Activated CD4-positive, CD25-positive, alpha-beta regulatory T cell treated with anti-CD3 and anti-CD28 coated beads, Interleukin-2, amount 50 U/mL, for 16 hours (primary cell): Measurements from ENCODE around the gene ACSL6.
"Not testable (repeated sequence)": the region's sequence is repeated elsewhere in the genome, so short reads cannot be mapped to it uniquely, and the experiment has no call there.

Experiments
- DNase-seq: peaks from one replicate; pipeline ENCODE4 v3.0.0-alpha.2; 2020; ENCODE audit warnings: low read depth, low spot score

Gene ACSL6

DNA sequence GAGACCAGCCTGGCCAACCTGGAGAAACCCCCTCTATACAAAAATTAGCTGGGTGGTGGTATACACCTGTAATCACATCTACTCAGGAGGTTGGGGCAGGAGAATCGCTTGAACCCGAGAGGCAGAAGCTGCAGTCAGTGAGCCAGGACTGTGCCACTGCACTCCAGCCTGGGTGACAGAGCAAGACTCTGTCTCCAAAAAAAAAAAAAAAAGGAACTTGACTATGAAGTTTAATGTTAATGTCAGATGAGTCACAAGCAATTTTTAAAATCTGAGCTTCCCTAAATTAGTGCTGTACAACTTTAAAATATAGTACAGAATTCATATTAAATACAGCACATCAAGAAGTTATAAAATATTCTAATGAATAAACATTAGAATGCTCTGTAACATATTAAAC is 67.5 kb downstream of the ACSL6 start:
- no peak for DNase-seq

DNA sequence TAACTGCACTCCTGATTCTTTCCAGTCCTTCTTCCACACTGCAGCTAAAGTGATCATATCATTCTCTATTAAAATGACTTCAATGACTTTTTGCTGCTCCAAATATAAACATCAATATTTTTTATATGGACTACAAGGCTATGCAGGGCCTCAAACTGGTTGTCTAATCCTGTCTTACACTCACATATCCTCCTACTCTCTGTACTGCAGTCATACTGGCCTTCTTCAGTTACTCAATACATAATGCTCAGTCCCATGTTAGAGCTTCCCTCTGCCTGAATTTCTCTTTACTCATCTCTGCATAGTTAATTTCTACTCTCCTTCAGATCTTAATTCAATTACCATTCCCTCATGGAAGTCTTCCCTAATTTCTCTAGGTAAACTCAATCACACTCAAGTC is 69.4 kb downstream of the ACSL6 start:
- no peak for DNase-seq

DNA sequence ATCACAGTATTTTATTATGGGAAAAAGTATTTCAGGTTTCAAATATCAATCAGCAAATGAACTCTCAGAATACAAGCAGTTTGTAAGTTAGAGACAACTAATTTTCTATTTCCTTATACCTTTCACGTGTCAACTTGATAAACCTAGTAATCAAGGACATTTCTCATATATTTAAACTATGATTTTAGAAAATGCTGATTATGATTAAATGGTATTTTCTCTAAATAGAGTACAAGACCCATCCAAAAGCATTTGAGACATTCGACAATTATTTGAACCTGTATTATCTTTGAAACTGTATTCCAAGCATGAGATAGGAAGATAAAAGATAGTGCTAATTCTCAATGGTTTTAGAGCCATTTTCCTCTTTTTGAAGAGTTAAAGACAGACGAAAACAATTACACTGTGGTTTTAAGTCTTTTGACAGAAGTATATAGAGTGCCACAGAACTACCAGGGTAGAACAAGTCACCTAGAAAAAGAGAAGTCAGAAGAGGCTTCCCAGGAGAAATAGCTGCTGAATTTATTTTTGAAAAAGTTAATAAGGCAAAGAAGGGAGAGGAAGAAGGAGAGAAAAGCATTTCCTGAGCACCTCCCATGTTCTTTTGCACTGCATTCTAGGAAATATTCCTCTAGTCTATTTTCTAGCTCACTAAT is 71.6 kb downstream of the ACSL6 start:
- no peak for DNase-seq

DNA sequence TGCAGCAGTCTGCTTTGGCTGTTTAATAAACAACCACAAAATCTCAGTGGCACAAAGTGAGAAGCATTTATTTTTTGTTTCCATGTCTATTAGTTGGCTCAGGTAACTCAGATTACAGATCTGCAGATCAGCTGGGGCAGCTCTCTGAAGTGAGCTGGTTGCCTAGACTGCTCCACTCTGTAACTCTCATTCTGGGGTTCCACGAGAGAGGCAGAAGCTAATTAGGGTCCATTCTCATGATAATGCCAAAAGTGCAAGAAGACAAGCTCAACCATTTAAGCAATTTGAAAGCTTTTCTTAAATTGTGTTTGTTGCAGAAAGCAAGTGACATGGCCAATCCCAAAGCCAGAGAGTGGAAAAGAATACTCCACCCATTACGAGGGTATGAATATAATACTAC is 79.2 kb downstream of the ACSL6 start:
- DNase-seq, result no peak

DNA sequence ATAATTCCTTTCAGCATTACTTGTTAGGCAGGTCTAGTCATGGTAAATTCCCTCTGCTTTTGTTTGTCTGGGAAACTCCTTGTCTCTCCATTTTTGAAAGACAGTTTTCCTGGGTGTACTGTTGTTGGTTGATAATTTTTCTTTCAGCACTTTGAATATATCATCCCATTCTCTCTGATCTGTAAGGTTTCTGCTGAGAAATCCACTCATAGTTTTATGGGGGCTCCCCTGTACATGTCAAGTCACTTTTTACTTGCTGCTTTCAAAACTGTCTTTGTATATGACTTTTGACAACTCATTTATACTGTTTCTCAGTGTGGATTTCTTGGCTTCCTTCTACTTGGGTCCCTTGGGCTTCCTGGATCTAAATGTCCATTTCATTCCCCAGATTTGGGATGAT is 82.5 kb downstream of the ACSL6 start:
- DNase-seq, result no peak

DNA sequence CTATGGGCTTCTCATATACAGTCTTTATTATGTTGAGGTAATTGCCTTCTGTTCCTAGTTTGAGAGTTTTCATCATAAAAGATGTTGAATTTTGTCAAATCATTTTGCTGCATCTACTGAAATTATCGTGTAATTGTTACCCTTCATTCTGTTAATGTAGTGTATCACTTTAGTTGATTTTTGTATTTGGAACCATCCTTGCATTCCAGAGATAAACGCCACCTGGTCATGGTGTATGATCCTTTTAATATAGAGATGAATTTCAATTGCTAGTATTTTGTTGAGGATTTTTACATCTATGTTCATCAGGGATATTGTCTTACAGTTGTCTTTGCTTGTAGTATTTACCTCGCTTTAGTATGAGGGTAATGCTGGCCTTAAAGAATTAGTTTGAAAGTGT is 85.3 kb downstream of the ACSL6 start:
- no peak for DNase-seq

DNA sequence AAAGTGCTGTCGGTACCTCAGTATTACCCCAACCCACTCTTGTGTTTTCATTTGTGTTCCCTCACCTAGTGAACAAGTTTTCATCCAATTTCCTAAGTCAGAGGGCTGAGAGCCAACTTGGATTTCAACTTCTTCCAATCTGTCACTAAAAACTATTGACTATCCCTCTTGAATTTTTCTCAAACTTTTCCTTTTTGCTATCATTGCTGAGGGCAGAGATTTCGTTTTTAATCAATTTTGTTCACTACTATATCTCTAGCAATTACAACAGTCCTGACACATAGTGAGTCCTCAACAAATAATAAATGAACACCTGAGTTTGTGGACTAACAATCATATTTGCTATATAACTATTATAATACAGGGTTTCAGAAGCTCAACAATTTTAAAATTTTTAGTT is 95.0 kb downstream of the ACSL6 start:
- no peak for DNase-seq

DNA sequence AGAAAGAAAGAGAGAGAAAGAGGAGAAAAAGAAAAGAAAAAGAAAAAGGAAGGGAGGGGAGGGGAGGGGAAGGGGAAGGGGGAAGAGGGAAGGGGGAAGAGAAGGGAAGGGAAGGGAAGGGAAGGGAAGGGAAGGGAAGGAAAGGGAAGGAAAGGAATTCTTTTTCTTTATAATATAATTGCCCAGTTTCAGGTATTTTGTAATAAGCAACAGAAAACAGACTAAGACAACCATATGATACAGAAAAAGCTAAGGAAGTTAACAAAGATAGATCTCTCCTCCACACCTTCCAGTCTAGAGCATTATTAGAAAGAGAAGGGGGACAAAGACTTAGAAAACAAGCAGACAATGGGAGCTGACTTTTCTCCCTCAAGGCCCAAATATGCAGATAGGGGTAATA is 97.0 kb downstream of the ACSL6 start:
- no peak for DNase-seq

DNA sequence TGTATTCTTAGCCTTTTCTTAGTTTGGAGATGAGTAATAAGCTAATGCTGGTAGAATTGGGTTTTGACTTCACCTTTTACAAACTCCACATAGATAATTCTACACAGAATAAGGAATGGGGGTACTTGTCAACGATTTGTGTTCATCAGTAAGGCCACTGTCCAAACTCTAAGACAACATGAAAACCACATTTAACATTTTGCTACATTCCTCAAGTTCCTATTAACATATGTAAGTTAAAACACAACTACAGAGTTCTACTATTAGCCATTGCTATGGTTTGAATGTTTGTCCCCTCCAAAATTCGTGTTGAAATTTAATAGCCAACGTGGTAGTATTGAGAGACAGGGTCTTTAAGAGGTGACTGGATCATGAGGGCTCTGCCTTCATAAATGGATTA is 97.9 kb downstream of the ACSL6 start:
- no peak for DNase-seq

DNA sequence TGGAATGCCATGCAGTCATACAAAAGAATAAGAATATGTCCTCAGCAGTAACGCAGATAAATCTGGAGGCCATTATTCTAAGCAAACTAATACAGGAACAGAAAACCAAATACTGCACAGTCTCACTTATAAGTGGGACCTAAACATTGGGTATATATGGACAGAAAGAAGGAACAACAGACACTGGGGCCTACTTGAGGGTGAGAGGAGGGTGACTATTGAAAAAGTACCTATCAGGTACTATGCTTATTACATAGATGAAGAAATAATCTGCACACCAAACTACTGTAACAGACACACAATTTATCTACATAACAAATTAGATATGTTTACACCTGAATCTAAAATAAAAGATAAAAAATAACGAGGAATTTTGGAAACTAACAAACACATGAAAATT is 104.8 kb downstream of the ACSL6 start:
- no peak for DNase-seq

DNA sequence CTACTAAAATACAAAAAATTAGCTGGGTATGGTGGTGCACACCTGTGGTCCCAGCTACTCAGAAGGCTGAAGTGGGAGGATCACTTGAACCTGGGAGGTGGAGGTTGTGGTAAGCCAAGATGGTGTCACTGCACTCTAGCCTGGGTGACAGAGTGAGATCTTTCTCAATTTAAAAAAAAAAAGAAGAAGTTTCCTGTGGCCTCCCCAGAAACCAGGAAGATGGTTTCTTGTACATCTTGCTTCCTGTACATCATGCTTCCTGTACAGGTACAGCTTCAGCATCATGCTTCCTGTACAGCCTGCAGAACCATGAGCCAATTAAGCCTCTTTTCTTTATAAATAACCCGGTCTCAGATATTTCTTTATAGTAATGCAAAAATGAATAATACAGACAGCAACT is 109.2 kb downstream of the ACSL6 start:
- not testable (repeated sequence) for DNase-seq
